ENCODE measurements around the gene KNCN. TPM values are rescaled to one million over a fixed set of nuclear protein-coding genes. Genes with fewer than 3 reads are reported as not detected.

Gene KNCN
- total RNA-seq, 1 donor from 2014 or later: not detected

- Histone ChIP-seq H3K27me3 (peaks cover 95% of the 10 kb centered on the region), H3K9ac (no peak overlapping the region), H3F3A (ENCODE audit: low read depth) (peaks cover 12% of the 10 kb centered on the region), H4K20me1 (ENCODE audit: low read depth) (peaks cover 55% of the 10 kb centered on the region), H3K9me3 (ENCODE audit: low read depth) (no peaks in the 10 kb centered on the region), H3K27ac (no peak overlapping the region), H3K36me3 (no peaks in the 10 kb centered on the region), H3K4me1 (peaks cover 5% of the 10 kb centered on the region), H3K4me2 (no peak overlapping the region), H2AFZ (replicated peaks) (no peak overlapping the region), H3K4me3 (no peak overlapping the region), H3K79me2 (ENCODE audit: low read depth) (no peaks in the 10 kb centered on the region)
- H3K9me3 Mint-ChIP-seq: no peaks in the 10 kb centered on the region
- TF ChIP-seq EZH2phosphoT487 (IDR thresholded peaks at IDR 0.05) (no peak), EZH2 (IDR thresholded peaks at IDR 0.05) (no peak), CTCF (IDR thresholded peaks at IDR 0.05) (no peak)
- peaks cover 69% of the 10 kb centered on the region for H3K27me3 Mint-ChIP-seq (ENCODE audit: insufficient read depth, low read depth)
- DNase-seq (ENCODE audit: low spot score): no peak
- H3K4me3 Mint-ChIP-seq: no peak overlapping the region
- no peaks in the 10 kb centered on the region for H3K36me3 Mint-ChIP-seq
- peaks cover 14% of the 10 kb centered on the region for H3K4me1 Mint-ChIP-seq
- no peak overlapping the region for H3K27ac Mint-ChIP-seq
Measured at GRCh38 chr1:46495778-46496177, 55.7 kb downstream of the KNCN start.

Other genes starting within 250 kb of the KNCN start
- gene LRRC41, start 248.0 kb downstream of the KNCN start, total RNA-seq (ENCODE audit: low replicate concordance): 43.1 and 86.2 TPM in 2 replicates
- gene UQCRH, start 247.9 kb downstream of the KNCN start, total RNA-seq (ENCODE audit: low replicate concordance): 613 and 872 TPM in 2 replicates
- 12.4 and 17.0 TPM in 2 replicates for gene NSUN4, start 210.8 kb downstream of the KNCN start, total RNA-seq (ENCODE audit: low replicate concordance)
- gene FAAH, start 157.3 kb downstream of the KNCN start, total RNA-seq (ENCODE audit: low replicate concordance): 13.9 and 40.4 TPM in 2 replicates
- 0.06 and 0.56 TPM in 2 replicates for gene DMBX1, start 61.8 kb downstream of the KNCN start, total RNA-seq (ENCODE audit: low replicate concordance)
- 10.5 and 16.4 TPM in 2 replicates for gene MKNK1, start 52.6 kb upstream of the KNCN start, total RNA-seq (ENCODE audit: low replicate concordance)
- gene MOB3C, start 65.2 kb upstream of the KNCN start, total RNA-seq (ENCODE audit: low replicate concordance): 1.1 and 2.3 TPM in 2 replicates
- gene ATPAF1, start 116.7 kb upstream of the KNCN start, total RNA-seq (ENCODE audit: low replicate concordance): 65.1 and 79.3 TPM in 2 replicates
- not detected in 2 replicates for gene TEX38, start 120.2 kb upstream of the KNCN start, total RNA-seq (ENCODE audit: low replicate concordance)
- 28.5 and 44.7 TPM in 2 replicates for gene EFCAB14, start 167.5 kb upstream of the KNCN start, total RNA-seq (ENCODE audit: low replicate concordance)
- gene CYP4B1, start 247.4 kb upstream of the KNCN start, total RNA-seq (ENCODE audit: low replicate concordance): not detected in 2 replicates